BE2C (cell line): ENCODE measurements around the gene DPYSL5.

Source experiments
- DNase-seq: peaks from one replicate; pipeline ENCODE4 v3.0.0-alpha.2; 2020
- H3K27me3 ChIP-seq: fragments of 250-450 bp; sonication (Bioruptor Pico); 2 replicates; pipeline ENCODE4 v1.5.1; 2020; ENCODE audit warnings: mild to moderate bottlenecking
- H3K36me3 ChIP-seq: fragments of 250-450 bp; sonication (Bioruptor Pico); 2 replicates; pipeline ENCODE4 v1.5.1; 2020; ENCODE audit warnings: mild to moderate bottlenecking
- H3K4me1 ChIP-seq: fragments of 250-450 bp; sonication (Bioruptor Pico); 2 replicates; pipeline ENCODE4 v1.5.1; 2020
- H3K4me3 ChIP-seq: 2 replicates; pipeline ENCODE4 v1.5.1; 2011; ENCODE audit warnings: low read depth, low read length
- H3K9me3 ChIP-seq: fragments of 250-450 bp; sonication (Bioruptor Pico); 2 replicates; pipeline ENCODE4 v1.5.1; 2020
- CTCF ChIP-seq: IDR thresholded peaks from 2 replicates; pipeline ENCODE4 v1.5.1; 2012; ENCODE audit warnings: mild to moderate bottlenecking, low read depth, low read length

DPYSL5 gene

GRCh38 chr2:26843041-26843440 lies 4.9 kb upstream of the DPYSL5 start:
- no peaks in the 10 kb centered on the region for H3K9me3 ChIP-seq
- no peaks in the 10 kb centered on the region for H3K27me3 ChIP-seq
- TF ChIP-seq CTCF, result no peak
- peaks cover 6% of the 10 kb centered on the region for H3K4me1 ChIP-seq
- DNase-seq, result no peak
- no peaks in the 10 kb centered on the region for H3K36me3 ChIP-seq
- no peak overlapping the region for H3K4me3 ChIP-seq

- no peaks in the 10 kb centered on the region for H3K36me3 ChIP-seq
- no peak for TF ChIP-seq CTCF
- H3K4me1 ChIP-seq, result peaks cover 6% of the 10 kb centered on the region
- no peak for DNase-seq
- H3K27me3 ChIP-seq, result peaks cover 10% of the 10 kb centered on the region
- H3K4me3 ChIP-seq, result no peak overlapping the region
- H3K9me3 ChIP-seq, result no peaks in the 10 kb centered on the region
Observed at GRCh38 chr2:26845021-26845420, 2.9 kb upstream of the DPYSL5 start.

GRCh38 chr2:26846334-26847306 lies 1.3 kb upstream of the DPYSL5 start:
- Histone ChIP-seq H3K4me1 (peaks cover 10% of the 10 kb centered on the region), H3K27me3 (peaks cover 13% of the 10 kb centered on the region), H3K36me3 (no peaks in the 10 kb centered on the region), H3K4me3 (peak overlapping the region; percentile 67), H3K9me3 (no peaks in the 10 kb centered on the region)
- peak; percentile 88 for DNase-seq
- TF ChIP-seq CTCF, result peak; percentile 90

- H3K4me1 ChIP-seq, result peaks cover 10% of the 10 kb centered on the region
- no peaks in the 10 kb centered on the region for H3K36me3 ChIP-seq
- DNase-seq, result peak; percentile 61
- H3K27me3 ChIP-seq, result peaks cover 13% of the 10 kb centered on the region
- TF ChIP-seq CTCF, result no peak
- no peaks in the 10 kb centered on the region for H3K9me3 ChIP-seq
- H3K4me3 ChIP-seq, result peak overlapping the region; percentile 67
Observed at GRCh38 chr2:26847307-26847654, 651 bp upstream of the DPYSL5 start.

GRCh38 chr2:26848336-26849055 lies 564 bp downstream of the DPYSL5 start:
- Histone ChIP-seq H3K27me3 (peaks cover 13% of the 10 kb centered on the region), H3K9me3 (no peaks in the 10 kb centered on the region), H3K36me3 (no peaks in the 10 kb centered on the region), H3K4me1 (peaks cover 20% of the 10 kb centered on the region), H3K4me3 (peak overlapping the region; percentile 67)
- no peak for TF ChIP-seq CTCF
- peak; percentile 59 for DNase-seq
